Mesenchymal stem cell (in vitro differentiated cells and primary cell): ENCODE data around the gene GNB4.

ENCODE experiments used
- DNase-seq: peaks from one replicate; pipeline ENCODE4 v3.0.0-alpha.2; 2013
- H2AFZ ChIP-seq: one replicate; pipeline ENCODE4 v1.6.1; 2013; ENCODE audit warnings: low read depth, mild to moderate bottlenecking, control low read depth, inconsistent platforms, low read length, moderate library complexity
- H2AK5ac ChIP-seq: 2 replicates; pipeline ENCODE4 v1.6.1; 2013; ENCODE audit warnings: low read length, moderate library complexity, mild to moderate bottlenecking, inconsistent platforms; ENCODE audit not compliant: severe bottlenecking
- H2BK120ac ChIP-seq: one replicate; pipeline ENCODE4 v1.6.1; 2013; ENCODE audit warnings: low read depth, mild to moderate bottlenecking, inconsistent platforms, low read length, moderate library complexity
- H2BK12ac ChIP-seq, 2 experiments: one replicate each; pipeline ENCODE4 v1.6.1; 2013; ENCODE audit warnings: inconsistent platforms in 2 of 2, low read length in 2 of 2, mild to moderate bottlenecking in 2 of 2, moderate library complexity in 2 of 2, control low read depth in 1 of 2
- H2BK15ac ChIP-seq: one replicate; pipeline ENCODE4 v1.6.1; 2013; ENCODE audit warnings: mild to moderate bottlenecking, low read depth, inconsistent platforms; ENCODE audit not compliant: poor library complexity, severe bottlenecking
- H2BK5ac ChIP-seq: 2 replicates; pipeline ENCODE4 v1.6.1; 2013; ENCODE audit warnings: low read depth, mild to moderate bottlenecking, low read length, control low read depth, inconsistent platforms; ENCODE audit not compliant: poor library complexity, severe bottlenecking
- H3K14ac ChIP-seq, 2 experiments: one replicate each; pipeline ENCODE4 v1.6.1; 2013; ENCODE audit warnings: inconsistent platforms in 2 of 2, low read length in 2 of 2, control low read depth in 1 of 2, mild to moderate bottlenecking in 1 of 2, moderate library complexity in 1 of 2
- H3K18ac ChIP-seq, 2 experiments: one replicate each; pipeline ENCODE4 v1.6.1; 2013; ENCODE audit warnings: inconsistent platforms in 2 of 2, low read length in 2 of 2, control low read depth in 1 of 2, low read depth in 1 of 2, mild to moderate bottlenecking in 1 of 2
- H3K23ac ChIP-seq, 2 experiments: one replicate each; pipeline ENCODE4 v1.6.1; 2013; ENCODE audit warnings: inconsistent platforms in 2 of 2, low read length in 2 of 2, mild to moderate bottlenecking in 2 of 2, moderate library complexity in 2 of 2, control low read depth in 1 of 2
- H3K27ac ChIP-seq: 2 replicates; pipeline ENCODE4 v1.5.1; 2013; ENCODE audit warnings: mild to moderate bottlenecking, moderate library complexity, low read length, control low read depth, inconsistent platforms; ENCODE audit not compliant: poor library complexity, severe bottlenecking
- H3K27me3 ChIP-seq, 2 experiments: 2 replicates each; pipeline versions ENCODE4 v1.6.1 to v1.7.0; 2013; ENCODE audit warnings: low read length in 2 of 2, mild to moderate bottlenecking in 2 of 2, moderate library complexity in 2 of 2, control low read depth in 1 of 2, inconsistent platforms in 1 of 2; ENCODE audit not compliant: control insufficient read depth in 1 of 2, insufficient read depth in 1 of 2
- H3K36me3 ChIP-seq, 2 experiments: 2 replicates each; pipeline versions ENCODE4 v1.6.1 to v1.7.0; 2013; ENCODE audit warnings: low read length in 2 of 2, control low read depth in 1 of 2, inconsistent platforms in 1 of 2, low read depth in 1 of 2, mild to moderate bottlenecking in 1 of 2; ENCODE audit not compliant: insufficient read depth in 2 of 2, control insufficient read depth in 1 of 2
- H3K4ac ChIP-seq, 2 experiments: one replicate each; pipeline ENCODE4 v1.6.1; 2013; ENCODE audit warnings: inconsistent platforms in 2 of 2, low read length in 2 of 2, mild to moderate bottlenecking in 2 of 2, moderate library complexity in 2 of 2, control low read depth in 1 of 2, low read depth in 1 of 2
- H3K4me1 ChIP-seq: 2 replicates; pipeline ENCODE4 v1.6.1; 2013; ENCODE audit warnings: low read depth, low read length, control low read depth; ENCODE audit not compliant: control insufficient read depth, insufficient read depth
- H3K4me2 ChIP-seq: 2 replicates; pipeline ENCODE4 v1.6.1; 2013; ENCODE audit warnings: low read length, mild to moderate bottlenecking, inconsistent platforms; ENCODE audit not compliant: poor library complexity, severe bottlenecking
- H3K4me3 ChIP-seq, 2 experiments: 2 replicates each; pipeline versions ENCODE4 v1.5.1 to v1.7.0; 2013; ENCODE audit warnings: low read length in 2 of 2, mild to moderate bottlenecking in 2 of 2, control low read depth in 1 of 2, low read depth in 1 of 2; ENCODE audit not compliant: insufficient read depth in 1 of 2
- H3K79me1 ChIP-seq: replicated peaks from 2 replicates; pipeline ENCODE4 v1.6.1; 2013; ENCODE audit warnings: mild to moderate bottlenecking, control low read depth, low read length, inconsistent platforms; ENCODE audit not compliant: poor library complexity, severe bottlenecking
- H3K9ac ChIP-seq: 2 replicates; pipeline ENCODE4 v1.7.0; 2013; ENCODE audit warnings: mild to moderate bottlenecking, low read length, moderate library complexity
- H3K9me3 ChIP-seq: 2 replicates; pipeline ENCODE4 v1.7.0; 2013; ENCODE audit warnings: mild to moderate bottlenecking, low read length; ENCODE audit not compliant: control insufficient read depth
- H4K8ac ChIP-seq: one replicate; pipeline ENCODE4 v1.6.1; 2013; ENCODE audit warnings: inconsistent platforms, mild to moderate bottlenecking, low read length, moderate library complexity
- H4K91ac ChIP-seq: one replicate; pipeline ENCODE4 v1.6.1; 2013; ENCODE audit warnings: mild to moderate bottlenecking, low read length, inconsistent platforms
- WGBS: methylation state at CpG from one replicate; pipeline ENCODE4 v1.1.7; 2013; ENCODE audit warnings: mixed read lengths; 5-methylcytosine and 5-hydroxymethylcytosine counted together

Gene GNB4

GRCh38 chr3:179391906-179392305, 59.4 kb downstream of the GNB4 start:
- Histone ChIP-seq H3K18ac (no peak overlapping the region), H2BK120ac (no peak overlapping the region), H2BK5ac (no peak overlapping the region), H3K36me3 (peaks cover 13 to 84% of the 10 kb centered on the region in 2 experiments), H3K79me1 (peaks cover 4% of the 10 kb centered on the region), H3K23ac (no peak overlapping the region), H3K4me1 (no peaks in the 10 kb centered on the region), H3K9me3 (no peaks in the 10 kb centered on the region), H2AFZ (no peak overlapping the region), H2BK15ac (no peak overlapping the region), H3K27me3 (no peaks in the 10 kb centered on the region), H3K4me2 (no peak overlapping the region), H4K91ac (no peak overlapping the region), H3K27ac (no peak overlapping the region), H4K8ac (no peak overlapping the region), H3K14ac (no peak overlapping the region), H3K4me3 (no peak overlapping the region), H2AK5ac (no peak overlapping the region), H3K9ac (no peak overlapping the region), H3K4ac (no peak overlapping the region), H2BK12ac (no peak overlapping the region)
- DNase-seq = no peak
- no CpG with 5 or more reads among the region's 1 CpG for WGBS

GRCh38 chr3:179376474-179376873, 74.8 kb downstream of the GNB4 start:
- H3K9me3 ChIP-seq = no peaks in the 10 kb centered on the region
- H3K36me3 ChIP-seq = peaks cover 6 to 72% of the 10 kb centered on the region in 2 experiments
- no peaks in the 10 kb centered on the region for H3K27me3 ChIP-seq
- no peak overlapping the region for H3K23ac ChIP-seq
- H3K18ac ChIP-seq = no peak overlapping the region
- H3K14ac ChIP-seq = no peak overlapping the region
- no peak overlapping the region for H2AFZ ChIP-seq
- no peak overlapping the region for H3K9ac ChIP-seq
- WGBS = no CpG with 5 or more reads among the region's 1 CpG
- no peak overlapping the region for H4K8ac ChIP-seq
- no peak overlapping the region for H2BK15ac ChIP-seq
- no peak overlapping the region for H3K4me2 ChIP-seq
- DNase-seq = no peak
- no peak overlapping the region for H2BK120ac ChIP-seq
- H3K27ac ChIP-seq = no peak overlapping the region
- no peak overlapping the region for H2AK5ac ChIP-seq
- no peak overlapping the region for H2BK12ac ChIP-seq
- H3K79me1 ChIP-seq = no peaks in the 10 kb centered on the region
- H3K4me3 ChIP-seq = no peak overlapping the region
- no peak overlapping the region for H4K91ac ChIP-seq
- no peak overlapping the region for H2BK5ac ChIP-seq
- no peak overlapping the region for H3K4ac ChIP-seq
- H3K4me1 ChIP-seq = peaks cover 3% of the 10 kb centered on the region

DNA sequence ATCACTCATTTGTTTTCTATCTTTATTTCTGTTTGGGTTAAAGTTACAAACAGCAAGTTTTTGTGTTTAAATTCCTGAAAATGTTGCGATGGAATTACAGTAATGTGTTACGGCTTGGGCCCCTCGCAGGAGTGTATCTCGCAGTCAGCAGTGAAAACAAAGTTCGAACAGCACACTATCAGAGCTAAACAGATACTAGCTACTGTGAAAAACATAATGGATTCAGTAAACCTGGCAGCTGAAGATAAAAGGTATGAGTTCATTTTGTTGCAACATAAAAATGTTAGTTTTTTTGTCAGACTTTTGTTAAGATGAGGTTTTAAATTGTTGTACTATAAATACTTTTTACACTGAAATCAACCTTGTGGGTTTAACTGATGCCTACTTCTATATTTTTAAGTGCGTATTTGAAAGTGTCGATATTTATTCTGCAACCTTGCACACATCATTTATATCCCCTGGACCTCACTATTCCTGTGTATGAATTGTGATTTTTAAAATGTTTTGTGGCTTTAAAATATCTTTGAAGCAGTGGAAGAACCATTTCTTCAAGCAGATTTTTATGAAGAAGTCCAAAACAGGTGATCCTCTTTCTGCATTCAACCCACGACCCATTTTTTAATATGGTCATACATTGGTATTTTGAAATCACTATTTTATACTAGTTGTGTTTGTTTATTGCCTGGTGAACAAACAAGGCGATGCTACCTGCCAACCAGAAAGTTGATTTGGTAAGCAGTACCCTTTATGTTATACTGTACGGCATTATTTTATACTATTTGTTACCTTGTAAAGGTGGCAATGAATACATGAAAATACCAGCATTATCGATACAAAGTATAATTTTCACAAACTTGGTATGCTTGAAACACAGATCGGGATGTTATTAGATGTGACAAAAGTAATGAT, 75.9 kb downstream of the GNB4 start:
- H2BK12ac ChIP-seq = no peak overlapping the region
- H3K36me3 ChIP-seq = peaks cover 8 to 72% of the 10 kb centered on the region in 2 experiments
- no peak for DNase-seq
- peaks cover 3% of the 10 kb centered on the region for H3K4me1 ChIP-seq
- H3K9me3 ChIP-seq = no peaks in the 10 kb centered on the region
- H3K9ac ChIP-seq = no peak overlapping the region
- no peak overlapping the region for H3K27ac ChIP-seq
- no peak overlapping the region for H3K18ac ChIP-seq
- H3K23ac ChIP-seq = no peak overlapping the region
- H3K27me3 ChIP-seq = no peaks in the 10 kb centered on the region
- no peak overlapping the region for H2AK5ac ChIP-seq
- no peak overlapping the region for H2BK5ac ChIP-seq
- peaks cover 4% of the 10 kb centered on the region for H3K79me1 ChIP-seq
- H2BK15ac ChIP-seq = no peak overlapping the region
- H2AFZ ChIP-seq = no peak overlapping the region
- H3K4me3 ChIP-seq = no peak overlapping the region
- no peak overlapping the region for H3K4ac ChIP-seq
- H3K14ac ChIP-seq = no peak overlapping the region
- no peak overlapping the region for H2BK120ac ChIP-seq
- WGBS = 100% methylated on average over 7 of the region's 12 CpGs
- H3K4me2 ChIP-seq = no peak overlapping the region
- H4K8ac ChIP-seq = no peak overlapping the region
- no peak overlapping the region for H4K91ac ChIP-seq

DNA sequence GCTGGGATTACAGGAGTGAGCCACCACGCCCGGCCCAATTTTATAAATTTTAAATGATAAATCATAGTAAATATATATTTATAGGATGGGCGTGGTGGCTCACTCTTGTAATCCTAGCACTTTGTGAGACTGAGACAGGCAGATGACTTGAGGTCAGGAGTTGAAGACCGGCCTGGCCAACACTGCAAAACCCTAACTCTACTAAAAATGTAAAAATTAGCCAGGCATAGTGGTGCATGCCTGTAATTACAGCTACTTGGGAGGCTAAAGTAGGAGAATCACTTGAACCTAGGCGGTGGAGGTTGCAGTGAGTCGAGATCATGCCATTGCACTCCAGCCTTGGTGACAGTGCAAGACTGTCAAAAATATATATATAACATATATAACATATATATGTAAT, 77.3 kb downstream of the GNB4 start:
- Histone ChIP-seq H2AFZ (no peak overlapping the region), H3K4me1 (peaks cover 1% of the 10 kb centered on the region), H3K14ac (no peak overlapping the region), H3K23ac (no peak overlapping the region), H3K4me3 (no peak overlapping the region), H3K9me3 (no peaks in the 10 kb centered on the region), H2BK120ac (no peak overlapping the region), H4K91ac (no peak overlapping the region), H2BK12ac (no peak overlapping the region), H3K27me3 (no peaks in the 10 kb centered on the region), H3K36me3 (peaks cover 10 to 71% of the 10 kb centered on the region in 2 experiments), H3K79me1 (peaks cover 7% of the 10 kb centered on the region), H3K4me2 (no peak overlapping the region), H2BK15ac (no peak overlapping the region), H3K27ac (no peak overlapping the region), H3K4ac (no peak overlapping the region), H3K9ac (no peak overlapping the region), H2BK5ac (no peak overlapping the region), H2AK5ac (no peak overlapping the region), H3K18ac (no peak overlapping the region), H4K8ac (no peak overlapping the region)
- WGBS = 100% methylated on average over 5 of the region's 6 CpGs
- DNase-seq = no peak
